Measurements from ENCODE around the gene C4orf50.

- TF ChIP-seq CTCF (IDR thresholded peaks at IDR 0.05; ENCODE audit: insufficient read depth, low read length, poor library complexity, severe bottlenecking) (no peak), EZH2phosphoT487 (conservative IDR thresholded peaks at IDR 0.05; ENCODE audit: low read length) (no peak)
These were observed 89.3 kb downstream of the C4orf50 start for GRCh38 chr4:5928844-5929420.

All from SU-DHL-6 (cell line).